Measurements from ENCODE around the gene NTHL1.

The NTHL1 gene

DNA sequence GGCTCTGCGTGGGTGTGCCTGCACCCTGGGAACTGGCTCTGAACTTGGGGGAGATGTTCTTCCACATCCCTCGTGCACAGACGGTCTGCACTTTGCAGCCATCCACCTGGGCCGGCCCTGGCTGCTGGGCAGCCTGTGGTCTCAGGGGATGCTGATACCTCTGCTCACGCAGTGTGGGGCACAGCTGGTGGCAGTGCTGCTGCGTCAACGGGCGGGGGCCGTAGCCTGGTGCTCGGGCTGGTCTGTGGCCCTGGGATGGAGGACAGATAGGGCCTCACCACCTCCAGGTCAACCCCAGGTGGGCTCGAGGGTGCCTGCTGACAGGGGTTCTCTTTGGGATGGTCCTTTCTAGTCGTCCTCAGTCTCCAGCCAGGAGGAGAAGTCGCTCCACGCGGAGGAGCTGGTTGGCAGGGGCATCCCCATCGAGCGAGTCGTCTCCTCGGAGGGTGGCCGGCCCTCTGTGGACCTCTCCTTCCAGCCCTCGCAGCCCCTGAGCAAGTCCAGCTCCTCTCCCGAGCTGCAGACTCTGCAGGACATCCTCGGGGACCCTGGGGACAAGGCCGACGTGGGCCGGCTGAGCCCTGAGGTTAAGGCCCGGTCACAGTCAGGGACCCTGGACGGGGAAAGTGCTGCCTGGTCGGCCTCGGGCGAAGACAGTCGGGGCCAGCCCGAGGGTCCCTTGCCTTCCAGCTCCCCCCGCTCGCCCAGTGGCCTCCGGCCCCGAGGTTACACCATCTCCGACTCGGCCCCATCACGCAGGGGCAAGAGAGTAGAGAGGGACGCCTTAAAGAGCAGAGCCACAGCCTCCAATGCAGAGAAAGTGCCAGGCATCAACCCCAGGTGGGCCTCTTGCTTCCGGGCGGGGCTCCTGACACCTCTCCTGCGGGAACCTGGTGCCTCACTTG lies 36.5 kb upstream of the NTHL1 start:
- no peak for DNase-seq

DNA sequence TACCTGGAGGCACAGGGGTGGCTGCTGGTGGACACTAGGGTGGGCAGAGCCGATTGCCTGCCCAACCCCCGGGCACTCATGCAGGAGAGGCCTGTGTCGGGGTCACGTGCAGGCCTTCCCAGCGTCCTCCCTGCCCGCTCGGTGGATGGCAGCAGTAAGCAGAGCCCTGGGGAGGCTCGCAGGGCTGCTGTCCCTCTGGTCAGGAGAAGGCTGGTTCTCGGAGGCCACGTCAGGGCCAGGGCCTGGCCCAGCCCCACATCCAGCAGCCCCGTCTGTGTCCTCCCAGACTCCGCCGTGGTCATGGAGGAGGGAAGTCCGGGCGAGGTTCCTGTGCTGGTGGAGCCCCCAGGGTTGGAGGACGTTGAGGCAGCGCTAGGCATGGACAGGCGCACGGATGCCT lies 35.8 kb upstream of the NTHL1 start:
- no peak for DNase-seq

DNA sequence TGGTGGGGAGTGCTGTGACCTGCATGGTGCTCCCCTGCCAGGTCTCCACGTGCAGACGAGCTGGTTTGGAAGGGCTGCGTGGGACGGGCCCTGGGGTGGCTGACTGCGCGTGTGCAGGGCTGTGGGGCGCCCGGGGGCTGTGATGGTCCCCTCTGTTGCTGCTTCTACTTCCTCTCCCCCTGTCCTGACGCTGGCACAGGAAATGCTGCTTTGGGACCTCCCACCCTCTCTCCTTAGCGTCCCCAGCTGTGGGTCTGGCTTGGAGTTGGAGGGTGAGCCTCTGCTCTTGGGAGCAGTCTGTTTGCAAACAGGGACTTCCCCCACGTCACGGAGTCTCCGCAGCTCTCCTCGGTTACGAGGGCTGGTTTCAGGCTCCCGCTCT lies 35.3 kb upstream of the NTHL1 start:
- DNase-seq: no peak

DNA sequence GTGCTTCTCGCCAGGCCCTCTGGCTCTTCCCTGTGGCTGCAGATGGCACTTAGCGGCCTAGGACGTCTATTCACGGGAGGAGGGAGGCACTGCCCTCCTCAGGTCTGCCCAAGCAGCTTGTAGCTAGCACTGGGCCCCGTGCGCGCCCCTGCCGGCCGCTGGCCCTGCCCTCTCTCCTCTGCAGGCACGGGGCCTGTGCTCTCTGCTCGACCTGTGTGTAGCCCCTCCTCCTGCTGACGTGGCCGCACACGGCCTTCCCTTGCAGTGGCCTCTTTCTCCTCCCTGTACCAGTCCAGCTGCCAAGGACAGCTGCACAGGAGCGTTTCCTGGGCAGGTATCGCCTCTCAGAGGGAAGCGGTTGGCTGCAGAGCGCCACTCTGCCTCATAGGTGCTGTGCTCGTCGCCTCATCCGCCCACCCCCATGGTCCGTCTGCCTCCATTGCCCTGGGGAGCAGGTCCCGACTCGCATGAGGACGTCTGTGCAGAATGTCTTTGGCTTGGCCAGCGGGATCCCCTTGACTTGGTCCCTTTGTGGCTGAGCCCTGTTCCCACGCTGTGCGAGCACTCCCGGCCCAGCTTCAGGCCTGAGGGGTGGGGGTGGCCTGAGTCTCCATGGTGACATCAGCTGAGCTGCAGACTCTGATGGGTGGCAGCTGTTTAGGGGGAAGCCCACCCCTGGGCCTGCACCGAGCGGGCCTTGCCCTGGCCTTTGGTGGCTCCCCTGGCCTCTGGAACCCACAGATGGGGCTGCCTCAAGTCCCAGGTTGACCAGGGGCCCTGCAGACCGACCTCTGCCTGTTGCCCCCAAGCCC lies 34.7 kb upstream of the NTHL1 start:
- DNase-seq: no peak

DNA sequence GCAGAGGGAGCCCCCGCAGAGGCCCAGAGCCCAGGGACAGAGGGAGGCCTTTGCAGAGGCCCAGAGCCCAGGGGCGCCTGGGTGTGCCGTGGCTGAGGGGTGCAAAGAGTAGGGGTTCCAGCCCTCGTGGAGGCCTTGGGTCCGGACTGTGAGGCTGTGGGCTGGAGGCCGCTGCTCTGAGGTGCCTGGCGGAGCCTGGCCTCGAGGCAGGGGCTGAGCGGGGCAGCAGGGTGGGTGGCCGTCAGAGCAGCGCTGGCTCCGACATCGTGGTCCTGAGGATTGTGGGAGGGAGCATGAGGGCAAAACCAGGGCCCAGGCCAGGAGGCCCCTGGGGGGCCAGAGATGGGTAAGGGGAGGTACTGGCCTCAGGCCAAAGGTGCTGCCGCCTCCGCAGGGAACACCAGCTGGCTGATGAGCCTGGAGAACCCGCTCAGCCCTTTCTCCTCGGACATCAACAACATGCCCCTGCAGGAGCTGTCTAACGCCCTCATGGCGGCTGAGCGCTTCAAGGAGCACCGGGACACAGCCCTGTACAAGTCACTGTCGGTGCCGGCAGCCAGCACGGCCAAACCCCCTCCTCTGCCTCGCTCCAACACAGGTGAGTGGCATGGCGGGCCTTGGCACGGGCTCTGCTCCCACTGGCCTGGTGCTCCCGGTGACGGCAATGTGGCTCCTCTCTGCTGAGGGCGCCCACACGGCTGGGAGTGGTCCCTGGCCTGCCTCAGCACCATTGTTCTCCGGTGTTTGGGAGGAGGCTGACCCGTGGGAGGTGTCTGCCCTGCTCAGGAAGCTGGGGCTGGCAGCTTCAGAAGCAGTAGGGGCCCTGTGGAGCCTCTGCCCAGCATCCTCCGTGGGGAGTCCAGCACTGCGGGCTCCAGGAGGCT lies 33.8 kb upstream of the NTHL1 start:
- no peak for DNase-seq

DNA sequence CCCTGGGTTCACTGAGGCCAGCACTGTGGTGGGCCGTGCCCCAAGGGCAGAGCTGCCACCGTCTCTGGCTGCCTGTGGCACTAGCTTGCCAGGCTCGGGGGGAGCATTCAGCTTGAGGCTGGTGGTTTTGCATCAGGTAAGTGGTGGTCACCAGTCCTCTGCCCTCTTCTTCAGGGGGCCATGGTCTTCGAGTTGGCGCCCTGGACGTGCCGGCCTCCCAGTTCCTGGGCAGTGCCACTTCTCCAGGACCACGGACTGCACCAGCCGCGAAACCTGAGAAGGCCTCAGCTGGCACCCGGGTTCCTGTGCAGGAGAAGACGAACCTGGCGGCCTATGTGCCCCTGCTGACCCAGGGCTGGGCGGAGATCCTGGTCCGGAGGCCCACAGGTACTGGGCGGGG lies 32.4 kb upstream of the NTHL1 start:
- no peak for DNase-seq

DNA sequence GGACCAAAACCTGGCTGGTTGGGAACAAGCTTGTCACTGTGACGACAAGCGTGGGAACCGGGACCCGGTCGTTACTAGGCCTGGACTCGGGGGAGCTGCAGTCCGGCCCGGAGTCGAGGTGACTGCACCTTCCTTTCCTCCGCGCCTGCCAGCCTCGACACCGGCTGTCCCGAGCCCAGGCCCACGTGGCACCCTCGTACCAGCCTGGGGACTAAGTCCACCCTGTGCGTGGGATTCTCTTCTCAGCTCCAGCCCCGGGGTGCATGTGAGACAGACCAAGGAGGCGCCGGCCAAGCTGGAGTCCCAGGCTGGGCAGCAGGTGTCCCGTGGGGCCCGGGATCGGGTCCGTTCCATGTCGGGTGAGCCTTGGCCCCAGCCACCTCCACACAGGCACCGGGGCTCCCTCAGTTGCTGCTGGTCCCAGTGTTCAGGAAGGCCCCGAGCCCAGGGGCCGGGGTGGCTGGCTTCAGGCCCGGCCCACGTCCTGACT lies 31.7 kb upstream of the NTHL1 start:
- no peak for DNase-seq

DNA sequence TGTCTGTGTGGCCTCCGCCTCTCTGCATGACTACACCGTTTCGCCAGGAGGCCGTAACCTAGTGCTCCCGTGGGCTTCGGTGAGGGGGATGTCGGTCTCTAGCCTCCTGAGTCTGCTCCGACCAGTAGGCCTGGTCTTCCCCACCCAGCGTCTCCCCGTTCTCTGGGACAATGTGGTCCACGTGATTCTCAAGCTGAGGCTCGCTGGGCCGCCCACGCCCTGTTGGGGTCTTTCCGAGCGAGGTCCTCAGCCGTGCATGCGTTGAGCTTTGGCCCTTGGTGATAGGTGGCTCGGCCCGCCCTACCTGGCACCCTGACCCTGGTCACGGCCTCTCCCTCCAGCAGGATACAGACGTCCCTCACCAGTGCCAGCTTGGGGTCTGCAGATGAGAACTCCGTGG lies 31.1 kb upstream of the NTHL1 start:
- no peak for DNase-seq

DNA sequence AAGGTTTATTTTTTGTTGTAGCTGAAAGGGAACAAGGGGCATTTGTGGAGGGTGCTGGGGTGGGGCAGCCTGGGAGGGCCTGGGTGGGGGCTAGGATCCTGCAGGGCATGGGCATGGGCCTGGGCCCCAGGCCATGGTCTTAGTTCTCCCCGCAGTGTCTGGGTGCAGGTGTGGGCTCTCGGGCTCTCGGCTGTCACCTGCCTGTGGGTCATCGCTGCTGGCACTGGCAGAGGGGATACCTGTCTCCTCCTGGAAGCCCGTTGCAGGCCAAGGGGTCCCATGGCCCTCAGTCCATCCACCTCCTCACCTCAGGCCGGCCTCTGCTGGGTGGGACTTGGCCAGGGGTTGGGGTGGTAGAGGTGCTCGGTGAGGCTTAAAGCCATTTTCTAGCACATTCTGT lies 30.5 kb upstream of the NTHL1 start:
- no peak for DNase-seq

DNA sequence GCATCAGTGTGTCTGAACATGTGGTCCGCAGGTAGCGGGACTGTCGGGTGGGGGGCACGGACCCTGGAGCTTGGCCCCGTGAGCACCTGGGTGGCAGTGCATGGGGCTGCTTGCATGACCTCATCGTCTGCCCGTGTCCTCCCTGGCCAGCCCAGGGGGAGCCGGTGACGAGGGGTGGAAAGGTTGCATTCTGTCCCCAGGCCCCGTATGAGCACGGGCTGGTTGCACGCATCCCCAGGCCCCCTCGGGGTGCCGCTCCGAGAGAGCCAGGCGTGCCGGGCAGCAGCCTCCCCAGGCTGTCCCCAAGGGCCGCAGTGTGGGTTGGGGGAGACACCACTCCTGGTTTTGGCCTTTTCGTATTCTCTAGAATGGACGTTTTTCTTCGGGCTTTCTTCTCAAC lies 30.1 kb upstream of the NTHL1 start:
- no peak for DNase-seq

DNA sequence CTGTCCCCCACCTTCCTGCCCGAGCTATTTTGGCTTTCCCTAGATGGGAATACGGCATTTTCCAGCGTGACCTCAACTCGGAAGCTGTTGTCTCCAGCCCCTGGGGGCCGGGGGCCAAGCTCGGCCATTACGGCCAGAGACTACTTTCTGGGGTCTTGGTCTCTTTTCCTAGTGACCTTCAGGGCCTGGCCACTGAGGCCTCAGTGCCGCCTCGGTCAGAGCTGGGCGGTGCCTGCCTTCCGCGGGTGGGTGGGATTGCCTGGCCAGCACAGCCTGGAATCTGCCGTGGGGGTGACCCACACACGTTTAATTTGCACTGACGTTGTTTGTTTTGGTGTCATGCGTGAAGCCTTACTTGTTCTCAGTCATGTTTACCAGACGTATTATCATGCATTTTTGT lies 29.4 kb upstream of the NTHL1 start:
- DNase-seq: no peak

DNA sequence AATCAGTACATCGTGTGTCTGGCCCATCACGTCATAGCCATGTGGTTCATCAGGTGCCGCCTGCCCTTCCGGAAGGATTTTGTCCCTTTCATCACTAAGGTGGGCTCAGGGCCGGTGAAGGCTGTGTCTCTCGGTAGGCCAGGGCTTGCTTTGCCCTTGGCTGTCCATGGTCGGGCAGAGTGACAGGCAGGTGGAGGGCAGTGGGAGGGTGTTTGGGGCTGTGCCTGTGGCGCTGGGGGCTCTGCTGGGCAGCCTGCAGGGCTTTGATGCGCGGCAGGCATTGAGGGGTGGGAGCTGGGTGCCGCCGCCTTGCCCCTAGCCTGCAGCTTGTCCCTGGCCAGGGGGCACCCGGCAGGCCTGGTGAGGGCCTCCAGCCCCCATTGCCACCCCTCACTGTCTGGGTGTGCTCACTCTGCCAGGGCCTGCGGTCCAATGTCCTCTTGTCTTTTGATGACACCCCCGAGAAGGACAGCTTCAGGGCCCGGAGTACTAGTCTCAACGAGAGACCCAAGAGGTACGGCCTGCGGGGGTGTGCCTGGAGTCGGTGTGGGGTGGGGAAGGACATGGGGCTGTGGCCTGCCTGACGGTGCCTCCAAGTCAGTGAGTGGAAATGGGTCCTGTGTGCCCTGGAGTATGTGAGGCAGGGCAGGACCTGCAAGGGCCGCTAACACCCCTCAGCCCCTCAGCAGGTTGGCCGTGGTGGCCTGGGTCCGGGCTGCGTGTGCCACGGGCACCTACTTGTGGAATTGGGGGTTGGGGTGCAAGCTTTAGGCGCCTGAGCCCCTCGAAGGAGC lies 28.6 kb upstream of the NTHL1 start:
- DNase-seq: no peak

DNA sequence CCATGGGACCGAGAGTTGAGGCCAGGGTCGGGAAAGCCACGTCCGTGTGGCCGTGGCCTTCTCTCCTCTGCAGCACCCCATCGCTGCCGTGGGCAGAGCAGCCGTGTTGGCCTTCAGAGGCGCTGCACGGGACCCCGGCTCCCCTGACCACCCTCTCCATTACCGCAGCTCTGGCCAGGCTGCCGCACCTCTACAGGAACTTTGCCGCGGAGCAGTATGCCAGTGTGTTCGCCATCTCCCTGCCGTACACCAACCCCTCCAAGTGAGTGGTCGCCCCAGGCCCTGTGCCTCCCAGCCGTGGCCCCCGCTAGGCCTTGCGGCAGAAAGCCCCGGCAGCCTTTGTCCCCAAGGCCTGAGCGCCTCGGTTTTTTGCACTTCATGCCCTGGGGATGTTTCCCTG lies 28.0 kb upstream of the NTHL1 start:
- no peak for DNase-seq

DNA sequence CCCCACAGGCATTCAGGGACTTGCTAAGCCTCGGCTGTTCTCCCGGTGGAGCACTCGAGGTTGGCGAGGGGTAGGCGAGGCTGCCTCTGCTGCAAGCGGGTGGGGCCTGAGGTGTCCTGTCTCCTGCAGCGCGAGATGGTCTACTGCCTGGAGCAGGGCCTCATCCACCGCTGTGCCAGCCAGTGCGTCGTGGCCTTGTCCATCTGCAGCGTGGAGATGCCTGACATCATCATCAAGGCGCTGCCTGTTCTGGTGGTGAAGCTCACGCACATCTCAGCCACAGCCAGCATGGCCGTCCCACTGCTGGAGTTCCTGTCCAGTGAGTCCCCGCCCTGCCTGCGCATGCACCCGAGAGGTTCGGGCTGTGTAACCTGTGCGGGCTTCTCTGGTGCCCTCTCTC lies 26.4 kb upstream of the NTHL1 start:
- DNase-seq: no peak

DNA sequence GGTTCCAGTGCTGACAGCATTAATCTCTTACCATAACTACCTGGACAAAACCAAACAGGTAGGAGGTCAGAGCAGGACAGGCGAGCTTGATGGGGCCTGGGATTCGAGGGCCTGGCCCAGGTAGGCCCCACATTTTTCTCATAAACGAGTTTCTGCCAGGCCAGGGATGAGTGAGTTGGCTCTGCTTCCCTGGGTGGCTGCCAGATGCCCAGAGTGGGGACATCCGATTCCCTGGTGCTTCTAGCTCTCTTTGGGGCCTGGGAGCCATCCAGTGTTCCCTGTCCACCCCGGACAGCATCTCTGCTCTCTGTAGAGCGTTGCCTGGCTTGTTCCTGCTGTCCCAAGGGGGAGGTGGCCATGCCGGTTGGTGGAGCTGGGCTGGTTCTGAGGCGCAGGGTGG lies 25.3 kb upstream of the NTHL1 start:
- DNase-seq: no peak

DNA sequence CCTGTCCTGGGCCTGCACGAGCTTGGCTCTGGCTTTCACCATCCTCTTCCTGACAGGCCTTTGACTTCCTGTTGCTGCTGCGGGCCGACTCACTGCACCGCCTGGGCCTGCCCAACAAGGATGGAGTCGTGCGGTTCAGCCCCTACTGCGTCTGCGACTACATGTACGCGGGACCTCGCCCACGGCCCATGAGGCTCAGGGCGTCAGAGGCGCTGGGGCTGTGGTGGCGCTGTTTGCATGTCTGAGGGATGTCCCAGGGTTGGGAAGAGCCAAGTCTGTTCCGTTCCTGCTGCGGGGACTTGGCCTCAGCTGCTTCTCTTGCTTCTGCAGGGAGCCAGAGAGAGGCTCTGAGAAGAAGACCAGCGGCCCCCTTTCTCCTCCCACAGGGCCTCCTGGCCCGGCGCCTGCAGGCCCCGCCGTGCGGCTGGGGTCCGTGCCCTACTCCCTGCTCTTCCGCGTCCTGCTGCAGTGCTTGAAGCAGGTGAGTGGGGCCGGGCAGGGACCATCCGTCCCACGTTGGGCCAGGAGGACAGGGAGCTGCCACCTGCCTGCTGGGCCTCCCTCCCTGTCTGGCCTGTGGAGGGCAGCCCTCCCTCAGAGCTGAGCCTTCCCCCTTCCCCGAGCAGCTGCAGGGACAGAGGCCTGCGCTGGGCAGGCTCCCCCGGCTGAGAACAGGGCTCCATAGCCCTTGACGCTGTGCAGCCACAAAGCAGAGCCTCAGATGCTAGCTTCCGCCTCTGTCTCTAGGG lies 24.0 kb upstream of the NTHL1 start:
- DNase-seq: no peak

DNA sequence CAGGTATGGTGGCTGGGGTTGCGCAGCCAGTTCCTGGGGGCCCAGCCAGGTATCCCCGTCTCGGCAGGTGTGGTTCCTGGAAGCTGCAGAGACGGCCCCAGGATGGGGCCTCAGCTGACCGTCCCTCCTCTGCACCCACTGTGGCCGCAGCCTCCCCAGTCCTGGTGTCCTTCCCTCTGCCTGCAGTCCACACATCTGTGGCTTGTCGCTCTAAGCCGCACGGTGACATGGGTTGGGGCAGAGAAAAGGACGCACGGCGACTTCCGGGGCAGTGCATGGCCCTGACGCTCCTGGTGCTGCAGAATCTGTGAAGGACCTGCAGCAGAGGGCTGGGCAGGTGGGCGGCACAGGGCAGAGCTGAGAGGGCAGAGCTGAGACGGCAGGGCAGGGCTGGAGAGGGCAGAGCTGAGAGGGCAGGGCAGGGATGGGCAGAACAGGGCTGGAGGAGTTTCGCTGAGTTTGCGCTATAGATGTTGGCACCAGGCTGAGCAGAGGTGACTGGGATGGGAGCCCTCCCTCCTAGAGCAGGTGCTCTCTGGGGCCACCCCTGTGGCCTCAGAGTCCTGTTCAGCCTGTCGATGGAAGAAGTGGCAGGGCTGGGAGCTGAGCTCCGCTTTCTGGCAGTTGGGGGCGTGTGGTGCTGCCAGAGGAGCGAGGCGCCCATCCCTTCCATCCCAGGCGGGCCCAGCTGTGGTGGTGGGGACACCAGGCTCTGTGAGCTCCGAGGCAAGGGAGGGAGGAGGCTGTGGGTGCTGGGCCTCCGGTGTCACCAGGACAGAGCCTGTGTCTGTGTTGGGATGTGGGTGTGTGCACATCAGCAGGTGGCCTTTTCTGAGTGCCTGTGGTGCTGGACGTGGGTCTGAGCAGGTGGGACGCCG lies 23.2 kb upstream of the NTHL1 start:
- DNase-seq: no peak

DNA sequence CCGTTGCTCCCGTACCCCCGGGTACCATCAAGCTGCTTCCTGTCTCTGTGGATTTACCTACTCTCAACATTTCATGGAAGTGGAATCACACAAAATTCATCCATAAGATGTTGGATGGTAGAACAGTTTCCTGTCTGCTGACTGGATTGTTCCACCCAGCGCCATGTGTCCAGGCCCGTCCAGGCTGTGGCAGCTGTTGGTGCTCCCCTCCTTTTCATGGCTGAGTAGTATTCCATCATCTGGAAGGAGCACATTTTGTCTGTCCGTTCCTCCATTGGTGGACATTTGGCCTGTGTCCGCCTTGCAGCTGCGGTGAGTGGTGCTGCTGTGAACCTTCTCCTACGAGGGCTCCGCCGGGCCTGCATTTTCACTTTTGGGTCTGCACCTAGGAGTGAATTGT lies 18.5 kb upstream of the NTHL1 start:
- DNase-seq: no peak

DNA sequence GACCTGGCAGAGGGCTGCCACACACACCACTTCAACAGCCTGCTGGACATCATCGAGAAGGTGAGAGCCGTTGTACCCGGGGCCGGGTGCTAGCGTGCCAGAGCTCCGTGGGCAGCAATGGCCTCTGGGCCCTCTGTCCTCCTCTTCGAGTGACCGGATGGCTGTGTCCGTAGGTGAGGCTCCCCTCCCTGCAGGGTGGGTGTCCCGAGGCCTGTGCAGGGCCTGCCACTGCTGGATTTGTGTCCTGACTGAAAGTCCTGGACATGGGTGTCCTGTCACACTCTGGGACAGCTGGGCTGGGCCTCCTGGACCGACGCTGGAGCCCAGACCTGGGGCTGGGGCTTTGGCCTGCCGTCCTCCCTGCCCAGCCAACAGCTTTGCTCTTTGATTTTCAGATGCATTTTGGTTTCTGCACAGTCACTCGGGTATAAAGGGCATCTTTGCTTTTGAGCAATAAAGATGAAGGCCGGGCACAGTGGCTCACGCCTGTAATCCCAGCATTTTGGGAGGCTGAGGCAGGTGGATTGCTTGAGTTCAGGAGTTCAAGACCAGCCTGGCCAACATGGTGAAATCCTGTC lies 16.8 kb upstream of the NTHL1 start:
- DNase-seq: no peak

DNA sequence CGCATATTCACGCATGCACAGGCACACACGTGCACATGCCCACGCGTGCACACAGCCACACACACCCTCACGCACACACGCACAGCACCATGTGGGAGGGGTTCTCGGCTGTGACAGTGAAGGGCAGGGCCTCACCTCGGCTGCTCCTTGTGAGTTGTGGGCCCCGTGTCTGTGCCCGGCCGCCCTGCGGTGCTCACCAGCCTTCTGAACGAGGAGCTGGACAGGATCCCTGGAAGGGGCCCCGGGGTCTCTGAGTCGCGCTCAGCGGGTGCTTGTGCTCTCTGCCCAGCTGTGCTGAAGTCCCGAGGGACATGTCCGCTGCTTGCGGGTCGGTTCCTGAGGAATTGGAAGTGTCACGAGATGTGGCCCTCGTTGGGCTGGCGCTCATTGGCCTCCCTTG lies 16.2 kb upstream of the NTHL1 start:
- no peak for DNase-seq
